ENCODE data around the gene POFUT2.

DNA sequence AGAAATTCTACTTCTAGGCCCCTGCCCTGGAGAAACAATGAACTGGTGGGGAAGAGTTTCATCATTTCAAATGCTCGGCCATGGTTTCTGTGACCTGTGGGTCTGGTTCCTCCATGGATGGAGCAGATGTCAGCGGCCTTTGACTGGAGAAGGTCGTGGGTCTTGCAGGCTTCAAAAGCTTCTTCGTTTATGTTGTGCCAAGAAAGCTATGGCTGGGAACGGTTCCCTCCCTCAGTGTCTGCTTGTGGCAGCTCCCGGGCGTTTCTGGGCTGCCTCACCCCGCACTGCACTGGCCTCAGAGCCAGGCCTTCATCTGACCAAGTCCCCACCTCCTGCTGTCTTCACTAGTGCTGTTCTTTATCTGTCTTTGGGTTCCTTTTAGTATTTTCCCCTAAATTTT is 46.4 kb upstream of the POFUT2 start:
- TF ChIP-seq, protein P1, sequence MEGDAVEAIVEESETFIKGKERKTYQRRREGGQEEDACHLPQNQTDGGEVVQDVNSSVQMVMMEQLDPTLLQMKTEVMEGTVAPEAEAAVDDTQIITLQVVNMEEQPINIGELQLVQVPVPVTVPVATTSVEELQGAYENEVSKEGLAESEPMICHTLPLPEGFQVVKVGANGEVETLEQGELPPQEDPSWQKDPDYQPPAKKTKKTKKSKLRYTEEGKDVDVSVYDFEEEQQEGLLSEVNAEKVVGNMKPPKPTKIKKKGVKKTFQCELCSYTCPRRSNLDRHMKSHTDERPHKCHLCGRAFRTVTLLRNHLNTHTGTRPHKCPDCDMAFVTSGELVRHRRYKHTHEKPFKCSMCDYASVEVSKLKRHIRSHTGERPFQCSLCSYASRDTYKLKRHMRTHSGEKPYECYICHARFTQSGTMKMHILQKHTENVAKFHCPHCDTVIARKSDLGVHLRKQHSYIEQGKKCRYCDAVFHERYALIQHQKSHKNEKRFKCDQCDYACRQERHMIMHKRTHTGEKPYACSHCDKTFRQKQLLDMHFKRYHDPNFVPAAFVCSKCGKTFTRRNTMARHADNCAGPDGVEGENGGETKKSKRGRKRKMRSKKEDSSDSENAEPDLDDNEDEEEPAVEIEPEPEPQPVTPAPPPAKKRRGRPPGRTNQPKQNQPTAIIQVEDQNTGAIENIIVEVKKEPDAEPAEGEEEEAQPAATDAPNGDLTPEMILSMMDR (conservative IDR thresholded peaks at IDR 0.05; ENCODE audit: low read depth, low read length): no peak
- no peak for TF ChIP-seq EZH2 (IDR thresholded peaks at IDR 0.05; ENCODE audit: borderline replicate concordance, low read depth, low read length, poor library complexity, severe bottlenecking)
